ENCODE results near the gene ANKRD7. TPM values are rescaled to one million over a fixed set of nuclear protein-coding genes. Genes with fewer than 3 reads are reported as not detected.
A peak's percentile ranks its signal among the peaks of the same experiment; 100 is the strongest.

ANKRD7 gene
- total RNA-seq, result 0.13 and 0.21 TPM in 2 replicates

- no peak for DNase-seq (ENCODE audit: low read depth, low spot score)
Observed at GRCh38 chr7:118224521-118224920, at the start of gene ANKRD7. ANKRD7 (plus strand) TSS chr7:118224704; CDS start chr7:118224831, 127 bp downstream.

GRCh38 chr7:118175740-118176139, 48.8 kb upstream of the ANKRD7 start:
- DNase-seq (ENCODE audit: low read depth, low spot score), result no peak

GRCh38 chr7:118179191-118179590, 45.3 kb upstream of the ANKRD7 start:
- DNase-seq (ENCODE audit: low read depth, low spot score), result no peak

DNA sequence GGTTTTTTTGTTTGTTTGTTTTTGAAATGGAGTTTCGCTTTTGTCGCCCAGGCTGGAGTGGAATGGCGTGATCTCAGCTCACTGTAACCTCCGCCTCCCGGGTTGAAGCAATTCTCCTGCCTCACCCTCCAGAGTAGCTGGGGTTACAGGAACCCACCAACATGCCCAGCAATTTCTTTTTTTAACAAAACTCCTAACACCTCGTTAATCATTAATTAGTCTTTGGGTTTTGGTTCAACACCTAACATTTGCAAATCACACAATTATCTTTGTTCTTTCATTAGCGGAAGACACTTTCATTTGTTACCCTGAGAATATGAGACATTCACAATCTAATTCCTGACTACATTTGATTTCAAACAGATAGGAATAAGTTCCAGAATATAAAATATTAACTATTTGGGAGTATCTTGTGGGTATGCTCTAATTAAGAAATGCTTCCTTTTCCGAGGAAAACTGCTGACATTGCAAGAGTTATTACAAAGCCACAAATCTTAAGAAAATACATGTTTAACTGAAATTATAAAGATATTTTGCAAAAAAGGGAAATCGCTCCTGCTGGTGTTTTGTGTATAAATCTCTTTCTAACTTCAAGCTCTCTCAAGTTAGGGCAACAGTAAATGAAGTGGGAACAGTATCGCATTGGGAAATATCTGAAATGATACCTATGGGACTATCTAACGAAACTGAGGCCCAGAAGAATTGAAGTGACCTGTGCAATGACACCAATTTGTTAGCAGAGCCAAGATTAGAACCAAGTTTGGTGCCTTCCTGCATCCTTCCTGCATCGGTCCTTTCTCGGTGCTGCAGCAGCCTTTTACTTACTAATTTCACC, 41.7 kb upstream of the ANKRD7 start:
- DNase-seq (ENCODE audit: low read depth, low spot score), result no peak

DNA sequence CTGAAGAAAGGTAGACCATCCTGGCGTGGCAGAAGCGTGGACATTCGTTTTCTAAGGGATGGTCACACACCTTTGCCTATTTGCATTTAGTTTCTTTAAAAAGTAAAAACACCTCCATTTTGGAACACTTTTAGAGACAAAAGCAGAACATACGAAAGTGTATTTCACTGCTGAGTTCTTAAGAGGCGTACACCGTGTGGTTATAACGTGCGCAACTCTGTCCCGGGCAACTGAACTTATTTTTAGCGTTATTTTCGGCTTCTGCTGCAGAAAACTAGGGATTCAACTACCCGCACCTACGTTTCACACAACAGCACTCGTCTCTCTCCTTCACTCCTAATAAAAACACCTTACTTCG, 41.1 kb upstream of the ANKRD7 start:
- DNase-seq (ENCODE audit: low read depth, low spot score), result no peak

GRCh38 chr7:118183786-118184564, 40.5 kb upstream of the ANKRD7 start, which contains the start of gene LSM8:
LSM8 (plus strand) TSS chr7:118184164; CDS start chr7:118184224, 60 bp downstream.
- DNase-seq (ENCODE audit: low read depth, low spot score), result peak; percentile 94

GRCh38 chr7:118184565-118184940, 40.0 kb upstream of the ANKRD7 start:
- no peak for DNase-seq (ENCODE audit: low read depth, low spot score)

GRCh38 chr7:118185163-118185860, 39.2 kb upstream of the ANKRD7 start:
- no peak for DNase-seq (ENCODE audit: low read depth, low spot score)

- no peak for DNase-seq (ENCODE audit: low read depth, low spot score)
Observed at GRCh38 chr7:118186501-118186900, 38.0 kb upstream of the ANKRD7 start.

DNA sequence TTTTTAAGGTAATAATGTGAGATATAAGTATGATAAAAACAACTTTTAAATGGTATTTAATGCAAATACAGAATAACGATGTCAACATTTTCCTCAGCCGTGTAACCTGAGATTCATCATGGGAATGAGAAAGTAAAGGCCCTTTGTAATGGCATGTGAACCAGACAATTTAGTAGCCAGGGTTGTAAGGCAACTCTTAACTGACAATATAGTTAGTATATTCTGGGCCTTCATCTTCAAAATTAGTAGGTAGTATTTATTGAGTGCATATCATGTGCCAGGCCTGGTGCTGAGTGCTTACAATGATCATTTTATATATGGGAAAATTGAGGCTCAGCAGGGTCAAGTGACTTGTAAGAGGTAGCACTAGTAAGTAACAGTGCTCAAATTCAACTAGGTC, 29.9 kb upstream of the ANKRD7 start:
- no peak for DNase-seq (ENCODE audit: low read depth, low spot score)

DNA sequence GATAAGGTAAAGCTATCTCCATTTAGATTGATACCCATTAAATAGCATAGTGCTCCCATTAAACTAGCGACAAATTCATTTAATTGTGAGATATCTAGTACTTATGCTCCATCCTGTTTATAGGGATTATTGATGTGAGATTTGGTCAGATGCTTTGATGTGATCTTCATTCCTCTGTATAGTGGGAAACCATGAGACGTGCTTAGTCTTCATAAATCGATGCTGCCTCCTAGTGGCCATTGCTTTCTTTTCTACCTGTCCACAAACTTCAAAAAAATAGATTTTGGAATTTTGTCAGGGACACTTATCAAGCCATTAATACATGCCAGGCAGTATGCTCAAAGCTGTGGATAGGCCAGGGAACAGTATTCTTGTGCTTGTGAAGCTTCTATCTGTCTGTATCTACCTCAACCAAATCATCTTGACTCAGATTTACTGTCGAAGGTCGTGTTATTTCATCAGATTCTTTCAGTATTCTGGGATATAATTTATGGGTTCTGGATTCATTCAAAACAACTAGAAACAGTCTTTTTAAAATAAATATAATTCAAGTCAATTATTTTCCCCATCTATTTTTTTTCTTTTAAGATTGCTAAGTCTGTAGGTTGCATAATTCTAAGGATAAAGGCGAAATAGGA, 28.5 kb upstream of the ANKRD7 start:
- peak; percentile 22 for DNase-seq (ENCODE audit: low read depth, low spot score)

- no peak for DNase-seq (ENCODE audit: low read depth, low spot score)
Observed at GRCh38 chr7:118202061-118202460, 22.4 kb upstream of the ANKRD7 start.

DNA sequence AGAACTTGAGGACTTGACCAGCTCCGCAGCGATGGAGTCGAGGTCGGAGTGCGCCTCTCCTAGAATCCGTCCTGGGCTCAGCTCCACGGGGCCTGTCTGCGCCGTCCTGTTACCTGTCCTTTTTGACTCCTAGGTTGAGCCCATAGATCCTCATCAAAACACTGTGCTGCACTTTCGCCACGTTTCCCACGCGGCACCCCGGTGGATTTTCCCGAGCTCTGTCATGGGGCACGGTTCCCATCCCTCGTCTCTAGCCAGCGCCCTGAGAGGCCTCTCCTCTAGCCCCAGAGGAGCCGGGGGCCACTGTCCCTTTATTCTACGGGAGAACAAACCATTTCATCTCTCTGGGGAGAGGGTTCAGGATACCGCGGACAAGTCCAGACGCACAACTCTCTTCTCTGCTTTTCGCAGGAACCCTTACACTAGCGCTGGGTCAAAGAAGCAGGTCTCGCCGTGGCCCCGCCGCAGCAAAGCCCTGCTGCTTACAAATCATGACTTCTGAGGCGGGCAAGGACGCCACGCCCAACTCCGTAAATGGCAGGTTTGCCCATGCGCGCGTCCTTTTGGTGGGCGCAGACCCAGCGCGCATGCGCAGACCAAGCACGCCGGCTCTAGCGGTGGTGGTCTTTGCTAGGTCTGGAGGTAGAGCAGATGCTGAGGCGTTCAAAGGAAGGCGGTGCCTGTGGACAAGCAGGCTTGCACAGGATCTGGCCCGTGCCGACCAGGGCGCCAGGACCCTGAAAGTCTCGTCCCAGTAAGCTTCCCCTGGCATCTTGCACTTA, 10.3 kb upstream of the ANKRD7 start:
- DNase-seq (ENCODE audit: low read depth, low spot score), result peak; percentile 24

DNA sequence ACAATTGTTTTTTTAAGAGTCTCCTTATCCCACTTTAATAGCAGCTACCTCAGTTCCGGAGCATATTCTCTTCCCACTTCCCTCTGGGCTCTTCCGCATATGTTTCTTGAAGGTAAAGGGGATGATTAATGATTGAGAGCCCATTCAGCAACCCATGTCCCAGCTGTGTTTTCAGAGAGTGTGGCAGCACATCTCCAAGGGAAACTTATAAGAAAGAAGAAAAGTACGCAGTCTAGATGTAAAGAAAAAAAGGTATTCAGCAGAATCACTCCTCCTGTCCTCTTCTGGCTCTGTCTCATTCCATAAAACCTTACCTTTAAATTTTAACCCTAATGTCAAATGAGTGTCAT, 9.7 kb upstream of the ANKRD7 start:
- DNase-seq (ENCODE audit: low read depth, low spot score), result no peak

- no peak for DNase-seq (ENCODE audit: low read depth, low spot score)
Observed at GRCh38 chr7:118217210-118217619, 7.3 kb upstream of the ANKRD7 start.

DNA sequence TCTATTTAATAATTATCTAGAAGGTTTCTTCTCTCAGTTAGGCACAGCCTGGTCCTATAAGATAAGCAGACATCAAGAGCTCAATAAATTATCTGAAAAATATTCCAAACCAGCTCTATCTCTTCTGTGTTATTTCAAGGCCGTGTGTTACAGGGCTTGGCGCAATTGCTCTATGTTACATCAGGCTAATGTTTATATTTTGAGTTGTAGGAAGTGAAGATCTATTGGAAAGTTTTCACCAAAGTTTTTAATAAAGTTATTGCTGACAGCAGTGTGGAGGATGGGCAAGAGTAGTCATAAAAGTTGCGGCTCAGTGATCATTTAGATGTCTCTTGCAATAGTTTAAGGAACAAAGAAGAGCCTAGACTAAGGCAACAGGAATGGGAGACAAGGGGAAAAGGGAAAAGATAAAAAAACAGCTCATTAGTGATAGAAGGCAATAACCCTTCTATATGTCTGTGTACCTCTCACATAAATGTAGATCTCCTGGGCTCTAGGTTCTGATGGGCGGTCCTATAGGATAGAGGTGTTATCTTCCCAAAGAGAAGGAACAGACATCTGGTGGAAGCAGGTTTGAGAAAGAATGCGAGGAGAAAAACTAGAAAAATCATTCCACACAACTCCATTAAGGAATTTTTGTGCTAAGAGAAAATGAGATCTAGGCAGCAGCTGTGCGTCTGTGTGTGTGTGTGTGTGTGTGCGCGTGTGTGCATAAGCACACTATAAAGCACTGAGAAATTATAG, 5.9 kb upstream of the ANKRD7 start:
- DNase-seq (ENCODE audit: low read depth, low spot score), result no peak

- DNase-seq (ENCODE audit: low read depth, low spot score), result no peak
Observed at GRCh38 chr7:118219157-118219512, 5.4 kb upstream of the ANKRD7 start.

GRCh38 chr7:118220583-118220982, 3.9 kb upstream of the ANKRD7 start:
- no peak for DNase-seq (ENCODE audit: low read depth, low spot score)

DNA sequence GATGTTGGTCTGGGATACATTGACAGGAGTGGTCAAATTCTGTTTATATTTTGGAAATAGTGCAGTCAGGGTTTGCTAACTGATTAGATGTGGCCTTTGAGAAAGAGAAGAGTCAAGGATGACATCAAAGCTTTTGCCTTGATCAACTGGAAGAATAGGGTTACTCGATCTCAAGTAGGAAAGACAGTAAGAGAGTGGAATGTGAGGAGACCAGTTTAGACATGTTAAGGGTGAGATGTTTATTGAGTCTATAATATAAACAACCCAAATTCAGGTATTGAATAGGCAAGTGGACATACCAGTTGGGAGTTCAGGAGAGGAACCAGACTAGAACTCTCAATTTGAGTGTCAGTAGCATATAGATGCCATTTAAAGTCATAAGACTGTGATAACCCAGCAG, 1.9 kb upstream of the ANKRD7 start:
- DNase-seq (ENCODE audit: low read depth, low spot score), result no peak

DNA sequence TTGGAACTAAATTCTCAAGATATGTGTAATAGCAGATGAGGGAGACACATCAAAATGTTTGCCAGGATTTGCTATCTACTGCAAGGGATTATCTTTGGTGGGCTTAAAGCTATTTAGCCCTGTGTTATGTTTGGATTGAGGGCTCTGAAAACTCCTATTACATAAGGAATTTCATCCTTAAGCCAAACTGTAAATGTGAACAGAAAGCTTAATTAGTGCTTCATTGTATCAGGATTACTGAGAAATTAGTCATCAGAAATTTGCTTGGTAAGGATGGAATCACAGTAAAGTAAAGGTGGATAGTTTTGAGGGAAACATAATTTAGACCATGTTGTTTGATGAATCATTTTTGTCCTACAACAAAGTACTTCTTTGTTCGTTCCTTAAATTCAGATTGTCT, 8.3 kb downstream of the ANKRD7 start:
- DNase-seq (ENCODE audit: low read depth, low spot score), result no peak

Data from pulmonary artery endothelial cell (primary cell).